GM19023 (cell line): ENCODE data around the gene RAMP3.
"Not testable (repeated sequence)": the region's sequence is repeated elsewhere in the genome, so short reads cannot be mapped to it uniquely, and the experiment has no call there.

Experiments used
- ATAC-seq: cut with Tn5 transposase; IDR thresholded peaks from one replicate; pipeline ENCODE4 v1.9.1; 2021; ENCODE audit warnings: mild to moderate bottlenecking, moderate library complexity; ENCODE audit not compliant: unreplicated experiment

Gene RAMP3

GRCh38 chr7:45190406-45191165, 33.0 kb downstream of the RAMP3 start:
- ATAC-seq: no peak

- no peak for ATAC-seq
Observed at GRCh38 chr7:45191396-45191795, 33.8 kb downstream of the RAMP3 start.

GRCh38 chr7:45192621-45193041, 35.0 kb downstream of the RAMP3 start:
- no peak for ATAC-seq

- ATAC-seq: no peak
Observed at GRCh38 chr7:45193828-45194227, 36.2 kb downstream of the RAMP3 start.

- ATAC-seq: peak; percentile 87
Observed at GRCh38 chr7:45196374-45196773, 38.8 kb downstream of the RAMP3 start.

- ATAC-seq: no peak
Observed at GRCh38 chr7:45197461-45197860, 39.9 kb downstream of the RAMP3 start.

- ATAC-seq: no peak
Observed at GRCh38 chr7:45198986-45199385, 41.4 kb downstream of the RAMP3 start.

GRCh38 chr7:45199506-45199905, 41.9 kb downstream of the RAMP3 start:
- ATAC-seq: no peak

- no peak for ATAC-seq
Observed at GRCh38 chr7:45202625-45203024, 45.0 kb downstream of the RAMP3 start.

- no peak for ATAC-seq
Observed at GRCh38 chr7:45203036-45203435, 45.4 kb downstream of the RAMP3 start.

GRCh38 chr7:45203459-45203858, 45.9 kb downstream of the RAMP3 start:
- ATAC-seq: no peak

GRCh38 chr7:45203936-45204445, 46.4 kb downstream of the RAMP3 start:
- ATAC-seq: peak; percentile 71

- not testable (repeated sequence) for ATAC-seq
Observed at GRCh38 chr7:45206266-45206665, 48.7 kb downstream of the RAMP3 start.

GRCh38 chr7:45209909-45210308, 52.3 kb downstream of the RAMP3 start:
- ATAC-seq: not testable (repeated sequence)

- no peak for ATAC-seq
Observed at GRCh38 chr7:45211066-45211465, 53.5 kb downstream of the RAMP3 start.

- ATAC-seq: no peak
Observed at GRCh38 chr7:45211958-45212357, 54.4 kb downstream of the RAMP3 start.

- no peak for ATAC-seq
Observed at GRCh38 chr7:45212606-45213005, 55.0 kb downstream of the RAMP3 start.

GRCh38 chr7:45215601-45216062, 58.0 kb downstream of the RAMP3 start:
- ATAC-seq: no peak

- ATAC-seq: no peak
Observed at GRCh38 chr7:45216181-45216580, 58.6 kb downstream of the RAMP3 start.

GRCh38 chr7:45216622-45217165, 59.1 kb downstream of the RAMP3 start:
- ATAC-seq: no peak

- ATAC-seq: no peak
Observed at GRCh38 chr7:45217358-45217757, 59.8 kb downstream of the RAMP3 start.

GRCh38 chr7:45219130-45219529, 61.5 kb downstream of the RAMP3 start:
- no peak for ATAC-seq
